Transverse colon (tissue), 4 donors: ENCODE data around the gene IL1RAPL1.

ENCODE experiments used
- CTCF ChIP-seq, 5 experiments: fragments of 200-600 bp in 3 of 5; fragments of 450-650 bp in 2 of 5; sonication (generic) in 3 of 5; IDR thresholded peaks; 1 replicate in 2 of 5; 2 replicates in 3 of 5; pipeline ENCODE4 v1.5.1; 2016 to 2017; ENCODE audit warnings: antibody characterized with exemption in 5 of 5, inconsistent platforms in 3 of 5, mild to moderate bottlenecking in 2 of 5, moderate library complexity in 1 of 5
- EP300 ChIP-seq: sonication (generic); formaldehyde crosslinking; IDR thresholded peaks from one replicate; pipeline ENCODE4 v1.6.1; 2017; ENCODE audit warnings: antibody characterized with exemption, low read depth
- POLR2A ChIP-seq: fragments of 450-650 bp; IDR thresholded peaks from one replicate; pipeline ENCODE4 v1.6.1; 2016; ENCODE audit warnings: antibody characterized with exemption, mild to moderate bottlenecking, moderate library complexity
- POLR2AphosphoS5 ChIP-seq, 3 donors: sonication (generic); formaldehyde crosslinking; IDR thresholded peaks; one replicate each; pipeline ENCODE4 v1.6.1; 2016; ENCODE audit warnings: antibody characterized with exemption in 3 of 3

- TF ChIP-seq CTCF (IDR thresholded peaks at IDR 0.05) (no peak), POLR2A (no peak), POLR2AphosphoS5 (IDR thresholded peaks at IDR 0.05) (no peak), EP300 (no peak)
These were observed 820.1 kb downstream of the IL1RAPL1 start for GRCh38 chrX:29407357-29407756.
